ENCODE results near the gene DDX47.
A peak's percentile ranks its signal among the peaks of the same experiment; 100 is the strongest.

DDX47 gene

DNA sequence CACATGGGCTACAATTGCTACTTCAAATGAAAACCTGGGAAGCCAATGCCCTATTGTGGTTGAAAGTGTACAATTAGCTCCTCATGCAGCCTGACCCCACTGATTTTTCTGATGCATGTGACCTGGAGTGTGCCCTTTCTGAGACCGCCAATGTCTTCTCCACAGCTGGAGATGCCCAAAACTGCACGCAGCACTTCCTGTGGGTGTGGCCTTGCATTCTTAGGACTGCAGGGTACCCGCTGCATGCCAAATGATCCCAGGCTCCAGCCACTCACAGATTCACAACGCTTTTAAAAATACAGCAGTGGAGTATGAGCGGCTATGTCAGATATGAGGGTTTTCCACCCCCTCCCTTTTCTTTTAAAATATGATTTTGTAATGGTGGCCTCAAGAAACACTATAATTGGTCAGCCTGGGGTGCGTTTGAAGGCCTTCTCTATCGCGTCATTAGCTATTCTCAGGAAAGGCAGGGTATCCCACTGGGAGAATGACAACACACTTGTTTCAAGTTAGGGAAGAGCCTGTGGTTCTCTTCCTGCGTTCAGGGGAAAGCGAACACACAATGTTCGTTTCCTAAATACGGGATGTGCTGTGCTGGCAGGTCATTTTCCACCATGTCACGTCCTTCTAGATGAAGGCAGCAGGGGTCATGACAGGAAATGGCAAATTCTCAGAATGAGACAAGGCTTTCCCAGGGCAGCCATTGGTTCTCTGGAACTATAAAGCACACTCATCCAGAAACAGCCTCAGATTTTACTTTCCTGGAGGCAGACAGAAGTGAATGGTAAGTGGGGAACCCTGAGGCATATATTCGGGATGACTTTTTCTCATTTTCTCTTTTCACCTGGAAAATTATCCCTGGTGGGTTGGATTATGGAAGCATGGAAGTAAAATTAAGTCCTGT is 28.0 kb upstream of the DDX47 start, which contains the start of gene APOLD1:
APOLD1 (plus strand) TSS at position 749 of the 904 bp plus-strand sequence; CDS start at position 782, 33 bp downstream.
- H2AFZ ChIP-seq (ENCODE audit: low read length) = peak within 1 kb of the TSS; percentile 76; the same call in 1 of the 2 replicates
- no peak within 1 kb of the TSS for H3K27ac ChIP-seq (ENCODE audit: low read depth, low read length, poor library complexity, severe bottlenecking)
- TF ChIP-seq, protein P1, sequence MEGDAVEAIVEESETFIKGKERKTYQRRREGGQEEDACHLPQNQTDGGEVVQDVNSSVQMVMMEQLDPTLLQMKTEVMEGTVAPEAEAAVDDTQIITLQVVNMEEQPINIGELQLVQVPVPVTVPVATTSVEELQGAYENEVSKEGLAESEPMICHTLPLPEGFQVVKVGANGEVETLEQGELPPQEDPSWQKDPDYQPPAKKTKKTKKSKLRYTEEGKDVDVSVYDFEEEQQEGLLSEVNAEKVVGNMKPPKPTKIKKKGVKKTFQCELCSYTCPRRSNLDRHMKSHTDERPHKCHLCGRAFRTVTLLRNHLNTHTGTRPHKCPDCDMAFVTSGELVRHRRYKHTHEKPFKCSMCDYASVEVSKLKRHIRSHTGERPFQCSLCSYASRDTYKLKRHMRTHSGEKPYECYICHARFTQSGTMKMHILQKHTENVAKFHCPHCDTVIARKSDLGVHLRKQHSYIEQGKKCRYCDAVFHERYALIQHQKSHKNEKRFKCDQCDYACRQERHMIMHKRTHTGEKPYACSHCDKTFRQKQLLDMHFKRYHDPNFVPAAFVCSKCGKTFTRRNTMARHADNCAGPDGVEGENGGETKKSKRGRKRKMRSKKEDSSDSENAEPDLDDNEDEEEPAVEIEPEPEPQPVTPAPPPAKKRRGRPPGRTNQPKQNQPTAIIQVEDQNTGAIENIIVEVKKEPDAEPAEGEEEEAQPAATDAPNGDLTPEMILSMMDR (IDR thresholded peaks at IDR 0.05; ENCODE audit: low read length) = no peak
- TF ChIP-seq EZH2 (IDR thresholded peaks at IDR 0.05; ENCODE audit: borderline replicate concordance, low read length) = no peak
- no peaks in the 10 kb centered on the region for H3F3A ChIP-seq (ENCODE audit: insufficient read depth, low read length)
- peaks cover 26% of the 10 kb centered on the region for H3K4me1 ChIP-seq (ENCODE audit: insufficient read depth, low read length, severe bottlenecking)
- H3K79me2 ChIP-seq (ENCODE audit: insufficient read depth, low read length) = no peaks in the 10 kb centered on the region
- H3K9me3 ChIP-seq (ENCODE audit: low read length) = no peaks in the 10 kb centered on the region
- peak within 1 kb of the TSS; percentile 89 for H3K9ac ChIP-seq (ENCODE audit: low read length)
- no peaks in the 10 kb centered on the region for H3K27me3 ChIP-seq (ENCODE audit: insufficient read depth, low read length)
- peak within 1 kb of the TSS; percentile 90 for H3K4me2 ChIP-seq (ENCODE audit: low read length)
- H3K9me2 ChIP-seq (ENCODE audit: low read depth, low read length) = no peaks in the 10 kb centered on the region
- no peaks in the 10 kb centered on the region for H3K36me3 ChIP-seq (ENCODE audit: insufficient read depth, low read length)
- H3K4me3 ChIP-seq (ENCODE audit: low read depth, low read length, poor library complexity, severe bottlenecking) = peak within 1 kb of the TSS; percentile 76
- H4K20me1 ChIP-seq (ENCODE audit: insufficient read depth, low read length) = no peaks in the 10 kb centered on the region

DNA sequence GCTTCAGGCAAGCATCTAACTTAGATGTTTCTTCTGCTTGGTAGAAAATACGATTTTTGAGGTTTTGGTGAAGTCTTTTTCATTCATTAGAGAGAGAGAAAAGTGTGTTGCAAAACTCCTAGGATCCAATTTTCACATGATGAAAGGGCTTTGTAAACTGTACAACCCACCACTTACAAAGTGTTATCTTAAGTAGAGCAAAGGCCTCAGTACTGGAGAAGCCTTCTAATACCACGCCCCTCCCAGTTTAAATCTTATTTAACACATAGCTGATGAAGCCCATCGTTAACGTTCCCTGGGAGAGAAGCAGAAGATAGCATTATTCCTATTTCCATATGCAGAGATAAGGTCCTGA is 26.8 kb upstream of the DDX47 start:
- no peaks in the 10 kb centered on the region for H3K27me3 ChIP-seq (ENCODE audit: insufficient read depth, low read length)
- H3K79me2 ChIP-seq (ENCODE audit: insufficient read depth, low read length) = no peaks in the 10 kb centered on the region
- H3K4me3 ChIP-seq (ENCODE audit: low read depth, low read length, poor library complexity, severe bottlenecking) = peak overlapping the region; percentile 76
- H3K4me1 ChIP-seq (ENCODE audit: insufficient read depth, low read length, severe bottlenecking) = peaks cover 26% of the 10 kb centered on the region
- H3K36me3 ChIP-seq (ENCODE audit: insufficient read depth, low read length) = no peaks in the 10 kb centered on the region
- TF ChIP-seq, protein P1 (IDR thresholded peaks at IDR 0.05; ENCODE audit: low read length) = no peak
- no peak for TF ChIP-seq EZH2 (IDR thresholded peaks at IDR 0.05; ENCODE audit: borderline replicate concordance, low read length)
- H3F3A ChIP-seq (ENCODE audit: insufficient read depth, low read length) = no peaks in the 10 kb centered on the region
- H3K9me2 ChIP-seq (ENCODE audit: low read depth, low read length) = no peaks in the 10 kb centered on the region
- peak overlapping the region; percentile 90 for H3K4me2 ChIP-seq (ENCODE audit: low read length)
- no peaks in the 10 kb centered on the region for H3K9me3 ChIP-seq (ENCODE audit: low read length)
- no peaks in the 10 kb centered on the region for H4K20me1 ChIP-seq (ENCODE audit: insufficient read depth, low read length)
- H2AFZ ChIP-seq (ENCODE audit: low read length) = peak overlapping the region; percentile 76; the same call in 1 of the 2 replicates
- no peak overlapping the region for H3K27ac ChIP-seq (ENCODE audit: low read depth, low read length, poor library complexity, severe bottlenecking)
- H3K9ac ChIP-seq (ENCODE audit: low read length) = peak overlapping the region; percentile 89

DNA sequence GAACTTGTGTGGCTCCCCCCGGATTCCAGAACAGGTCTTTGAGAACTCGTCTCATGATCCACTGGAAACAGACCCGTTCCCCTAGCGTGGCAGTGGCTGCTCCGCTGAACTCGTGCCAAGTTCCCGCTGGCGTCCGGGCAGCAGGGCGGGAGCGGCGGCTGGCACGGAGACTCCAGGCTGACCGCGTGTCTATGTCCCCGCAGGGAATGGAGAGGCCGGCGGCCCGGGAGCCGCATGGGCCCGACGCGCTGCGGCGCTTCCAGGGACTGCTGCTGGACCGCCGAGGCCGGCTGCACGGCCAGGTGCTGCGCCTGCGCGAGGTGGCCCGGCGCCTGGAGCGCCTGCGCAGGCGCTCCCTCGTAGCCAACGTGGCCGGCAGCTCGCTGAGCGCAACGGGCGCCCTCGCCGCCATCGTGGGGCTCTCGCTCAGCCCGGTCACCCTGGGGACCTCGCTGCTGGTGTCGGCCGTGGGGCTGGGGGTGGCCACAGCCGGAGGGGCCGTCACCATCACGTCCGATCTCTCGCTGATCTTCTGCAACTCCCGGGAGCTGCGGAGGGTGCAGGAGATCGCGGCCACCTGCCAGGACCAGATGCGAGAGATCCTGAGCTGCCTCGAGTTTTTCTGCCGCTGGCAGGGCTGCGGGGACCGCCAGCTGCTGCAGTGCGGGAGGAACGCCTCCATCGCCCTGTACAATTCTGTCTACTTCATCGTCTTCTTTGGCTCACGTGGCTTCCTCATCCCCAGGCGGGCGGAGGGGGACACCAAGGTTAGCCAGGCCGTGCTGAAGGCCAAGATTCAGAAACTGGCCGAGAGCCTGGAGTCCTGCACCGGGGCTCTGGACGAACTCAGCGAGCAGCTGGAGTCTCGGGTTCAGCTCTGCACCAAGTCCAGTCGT is 26.2 kb upstream of the DDX47 start:
- Histone ChIP-seq H3K9me2 (ENCODE audit: low read depth, low read length) (no peaks in the 10 kb centered on the region), H3K9me3 (ENCODE audit: low read length) (no peaks in the 10 kb centered on the region), H3K9ac (ENCODE audit: low read length) (peak overlapping the region; percentile 89), H3K27me3 (ENCODE audit: insufficient read depth, low read length) (no peaks in the 10 kb centered on the region), H2AFZ (ENCODE audit: low read length) (peak overlapping the region; percentile 76; the same call in 1 of the 2 replicates), H3K4me1 (ENCODE audit: insufficient read depth, low read length, severe bottlenecking) (peaks cover 26% of the 10 kb centered on the region), H3K36me3 (ENCODE audit: insufficient read depth, low read length) (no peaks in the 10 kb centered on the region), H4K20me1 (ENCODE audit: insufficient read depth, low read length) (no peaks in the 10 kb centered on the region), H3K79me2 (ENCODE audit: insufficient read depth, low read length) (no peaks in the 10 kb centered on the region), H3F3A (ENCODE audit: insufficient read depth, low read length) (no peaks in the 10 kb centered on the region), H3K4me3 (ENCODE audit: low read depth, low read length, poor library complexity, severe bottlenecking) (peak overlapping the region; percentile 76), H3K27ac (ENCODE audit: low read depth, low read length, poor library complexity, severe bottlenecking) (no peak overlapping the region), H3K4me2 (ENCODE audit: low read length) (peak overlapping the region; percentile 90)
- TF ChIP-seq, protein P1 (IDR thresholded peaks at IDR 0.05; ENCODE audit: low read length) = no peak
- no peak for TF ChIP-seq EZH2 (IDR thresholded peaks at IDR 0.05; ENCODE audit: borderline replicate concordance, low read length)

All from OCI-LY1 (cell line).